B cell (primary cell): ENCODE data around the gene CHST4. TPM values are rescaled to one million over a fixed set of nuclear protein-coding genes. Genes with fewer than 3 reads are reported as not detected.

Experiments
- ATAC-seq: fragments of 200-7000 bp; cut with Tn5 transposase; one replicate; pipeline ENCODE4 v1.10.0; 2021; ENCODE audit warnings: low read depth, mild to moderate bottlenecking, moderate number of reproducible peaks, moderate library complexity
- CTCF ChIA-PET: fragments of 350-600 bp; sonication (Branson Sonifier 250); formaldehyde crosslinking; loops from one replicate; lab custom pipeline; 2021; ENCODE audit warnings: antibody characterized with exemption, inconsistent platforms; lab: Charles Lee
- POLR2A ChIA-PET: fragments of 350-600 bp; sonication (Branson Sonifier 250); formaldehyde crosslinking; loops from one replicate; lab custom pipeline; 2021; ENCODE audit warnings: antibody characterized with exemption; lab: Charles Lee
- DNase-seq: peaks from one replicate; pipeline ENCODE4 v3.0.0; 2013
- H2AFZ ChIP-seq: 2 replicates; pipeline ENCODE4 v1.6.1; 2012; ENCODE audit warnings: mild to moderate bottlenecking, low read depth, low read length; ENCODE audit not compliant: insufficient read depth, poor library complexity, severe bottlenecking
- H3K27ac ChIP-seq, 2 donors: 1 replicate in 1 of 2; 2 replicates in 1 of 2; pipeline ENCODE4 v1.5.1; 2012 to 2013; ENCODE audit warnings: low read length in 2 of 2, mild to moderate bottlenecking in 2 of 2, moderate library complexity in 1 of 2
- H3K27me3 ChIP-seq, 4 experiments: fragments of 200-600 bp in 1 of 4; sonication (generic) in 1 of 4; replicated peaks in 1 of 4; 1 replicate in 2 of 4; 2 replicates in 2 of 4; pipeline versions ENCODE4 v1.6.1 to v1.7.0; 2013 to 2016; ENCODE audit warnings: low read length in 3 of 4, mild to moderate bottlenecking in 2 of 4, mixed read lengths in 1 of 4, moderate library complexity in 1 of 4; ENCODE audit not compliant: insufficient read depth in 4 of 4, control insufficient read depth in 3 of 4; ENCODE audit errors: control extremely low read depth in 1 of 4
- H3K36me3 ChIP-seq, 2 experiments: replicated peaks in 1 of 2; 1 replicate in 1 of 2; 2 replicates in 1 of 2; pipeline versions ENCODE4 v1.6.1 to v1.7.1; 2013; ENCODE audit warnings: low read length in 1 of 2; ENCODE audit not compliant: insufficient read depth in 2 of 2, control insufficient read depth in 1 of 2; ENCODE audit errors: control extremely low read depth in 1 of 2, extremely low read depth in 1 of 2
- H3K4me1 ChIP-seq, 2 donors: fragments of 200-600 bp in 1 of 2; sonication (generic) in 1 of 2; 1 replicate in 1 of 2; 2 replicates in 1 of 2; pipeline versions ENCODE4 v1.5.1 to v1.6.1; 2013 to 2017; ENCODE audit warnings: low read length in 2 of 2; ENCODE audit not compliant: control insufficient read depth in 2 of 2, insufficient read depth in 2 of 2
- H3K4me2 ChIP-seq: replicated peaks from 2 replicates; pipeline ENCODE3; 2012; ENCODE audit warnings: mild to moderate bottlenecking, low read depth, low read length; ENCODE audit not compliant: poor library complexity, severe bottlenecking
- H3K4me3 ChIP-seq, 5 experiments: fragments of 200-600 bp in 1 of 5; sonication (generic) in 1 of 5; 1 replicate in 3 of 5; 2 replicates in 2 of 5; pipeline versions ENCODE4 v1.5.1 to v1.7.0; 2011 to 2016; ENCODE audit warnings: low read length in 4 of 5, mild to moderate bottlenecking in 4 of 5, low read depth in 2 of 5, control low read depth in 1 of 5, moderate library complexity in 1 of 5; ENCODE audit not compliant: insufficient read depth in 1 of 5; ENCODE audit errors: control extremely low read depth in 1 of 5, extremely low read depth in 1 of 5
- H3K79me2 ChIP-seq: fragments of 200-600 bp; sonication (generic); one replicate; pipeline ENCODE4 v1.6.0; 2016; ENCODE audit warnings: low read length; ENCODE audit not compliant: control insufficient read depth, insufficient read depth
- H3K9ac ChIP-seq: fragments of 200-600 bp; sonication (generic); 2 replicates; pipeline ENCODE4 v1.6.1; 2017; ENCODE audit warnings: mild to moderate bottlenecking, low read length, moderate library complexity
- H3K9me3 ChIP-seq, 3 donors: one replicate each; pipeline versions ENCODE4 v1.6.1 to v1.7.1; 2013; ENCODE audit warnings: low read length in 2 of 3; ENCODE audit not compliant: control insufficient read depth in 2 of 3, insufficient read depth in 1 of 3; ENCODE audit errors: control extremely low read depth in 1 of 3
- H4K20me1 ChIP-seq: 2 replicates; pipeline ENCODE4 v1.6.0; 2012; ENCODE audit warnings: mild to moderate bottlenecking, low read length; ENCODE audit not compliant: insufficient read depth, control insufficient read depth, poor library complexity, severe bottlenecking
- H3K27ac Mint-ChIP-seq: one replicate; pipeline ENCODE4 v1.8.0; 2021; ENCODE audit warnings: mixed read lengths
- H3K27me3 Mint-ChIP-seq: one replicate; pipeline ENCODE4 v1.8.0; 2021; ENCODE audit warnings: mixed read lengths
- H3K4me1 Mint-ChIP-seq: one replicate; pipeline ENCODE4 v1.8.0; 2021; ENCODE audit warnings: mixed read lengths
- H3K4me3 Mint-ChIP-seq: one replicate; pipeline ENCODE4 v1.8.0; 2021; ENCODE audit warnings: mixed read lengths
- H3K9me3 Mint-ChIP-seq: one replicate; pipeline ENCODE4 v1.8.0; 2022; ENCODE audit warnings: mixed read lengths; ENCODE audit not compliant: insufficient read depth
- EZH2 ChIP-seq: IDR thresholded peaks from 2 replicates; pipeline ENCODE4 v1.6.1; 2012; ENCODE audit warnings: borderline replicate concordance, low read depth, mild to moderate bottlenecking, moderate library complexity, low read length; ENCODE audit not compliant: insufficient read depth, poor library complexity, severe bottlenecking
- WGBS: methylation state at CpG from one replicate; pipeline ENCODE4 v1.1.5; 2013; ENCODE audit warnings: missing lambda C conversion rate; ENCODE audit not compliant: insufficient coverage; 5-methylcytosine and 5-hydroxymethylcytosine counted together
- intact Hi-C: fragments of 100-400 bp; cut with micrococcal nuclease; formaldehyde crosslinking; loops from one replicate; pipeline ENCODE4 v1.10.0; 2022
- polyA plus RNA-seq: library from polyadenylated mRNA; depleted of rRNA; stranded (reverse); fragments of >200 nt; gene quantifications from 2 replicates; pipeline ENCODE4 v1.2.3, GENCODE V29; 2012
- total RNA-seq, 2 donors: library from RNA; stranded (reverse); fragments of 120-200 nt in 1 of 2; gene quantifications; 1 replicate in 1 of 2; 2 replicates in 1 of 2; pipeline versions ENCODE4 v1.2.3 to v1.2.4, GENCODE V29; 2013 to 2022
- TF ChIP-seq, protein P1 (sequence below): fragments of 200-600 bp; IDR thresholded peaks from one replicate; pipeline ENCODE4 v1.8.0; 2022; ENCODE audit warnings: antibody characterized with exemption, mild to moderate bottlenecking

Gene CHST4
- total and polyA plus RNA-seq, 2 donors (not counting 1 experiment from before 2014, with no cell fraction given): not detected

DNA sequence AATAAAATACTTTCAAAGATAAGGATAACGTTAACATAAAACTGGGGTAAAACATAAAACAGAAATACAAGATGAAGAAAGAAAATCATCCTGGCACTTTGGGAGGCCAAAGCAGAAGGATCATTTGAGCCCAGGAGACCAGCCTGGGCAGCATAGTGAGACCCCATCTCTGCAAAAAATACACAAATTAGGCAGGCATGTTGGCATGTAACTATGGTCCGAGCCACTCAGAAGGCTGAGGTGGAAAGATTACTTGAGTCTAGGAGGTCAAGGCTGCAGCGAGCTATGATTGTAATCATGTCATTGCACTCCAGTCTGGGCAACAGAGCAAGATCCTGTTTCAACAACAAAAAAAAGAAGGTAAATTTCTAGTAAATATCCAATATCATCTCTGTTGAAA is 31.1 kb downstream of the CHST4 start:
- Histone ChIP-seq H4K20me1 (no peaks in the 10 kb centered on the region), H3K4me3 (no peak overlapping the region), H2AFZ (no peak overlapping the region), H3K79me2 (no peaks in the 10 kb centered on the region), H3K4me2 (no peak overlapping the region), H3K9ac (no peak overlapping the region), H3K27me3 (no peaks in the 10 kb centered on the region), H3K36me3 (no peaks in the 10 kb centered on the region), H3K27ac (no peak overlapping the region), H3K9me3 (peaks cover 2 to 8% (median 6%) of the 10 kb centered on the region in 3 donors), H3K4me1 (no peaks in the 10 kb centered on the region)
- ATAC-seq: no peak
- ChIA-PET POLR2A (no interaction called here), CTCF (interaction anchor here (0.7 to 1.4 kb wide), 2 partner anchors 54 to 140 kb away, joined by 3 read pairs; no protein-coding TSS in a partner anchor)
- Mint-ChIP-seq H3K9me3 (peaks cover 3% of the 10 kb centered on the region), H3K27me3 (peaks cover 3% of the 10 kb centered on the region), H3K4me1 (peaks cover 10% of the 10 kb centered on the region), H3K27ac (no peak overlapping the region), H3K4me3 (no peak overlapping the region)
- intact Hi-C loops: no loop called here
- TF ChIP-seq, protein P1, sequence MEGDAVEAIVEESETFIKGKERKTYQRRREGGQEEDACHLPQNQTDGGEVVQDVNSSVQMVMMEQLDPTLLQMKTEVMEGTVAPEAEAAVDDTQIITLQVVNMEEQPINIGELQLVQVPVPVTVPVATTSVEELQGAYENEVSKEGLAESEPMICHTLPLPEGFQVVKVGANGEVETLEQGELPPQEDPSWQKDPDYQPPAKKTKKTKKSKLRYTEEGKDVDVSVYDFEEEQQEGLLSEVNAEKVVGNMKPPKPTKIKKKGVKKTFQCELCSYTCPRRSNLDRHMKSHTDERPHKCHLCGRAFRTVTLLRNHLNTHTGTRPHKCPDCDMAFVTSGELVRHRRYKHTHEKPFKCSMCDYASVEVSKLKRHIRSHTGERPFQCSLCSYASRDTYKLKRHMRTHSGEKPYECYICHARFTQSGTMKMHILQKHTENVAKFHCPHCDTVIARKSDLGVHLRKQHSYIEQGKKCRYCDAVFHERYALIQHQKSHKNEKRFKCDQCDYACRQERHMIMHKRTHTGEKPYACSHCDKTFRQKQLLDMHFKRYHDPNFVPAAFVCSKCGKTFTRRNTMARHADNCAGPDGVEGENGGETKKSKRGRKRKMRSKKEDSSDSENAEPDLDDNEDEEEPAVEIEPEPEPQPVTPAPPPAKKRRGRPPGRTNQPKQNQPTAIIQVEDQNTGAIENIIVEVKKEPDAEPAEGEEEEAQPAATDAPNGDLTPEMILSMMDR: no peak
- no peak for TF ChIP-seq EZH2
- no CpG with 5 or more reads among the region's 3 CpGs for WGBS
- DNase-seq: no peak

DNA sequence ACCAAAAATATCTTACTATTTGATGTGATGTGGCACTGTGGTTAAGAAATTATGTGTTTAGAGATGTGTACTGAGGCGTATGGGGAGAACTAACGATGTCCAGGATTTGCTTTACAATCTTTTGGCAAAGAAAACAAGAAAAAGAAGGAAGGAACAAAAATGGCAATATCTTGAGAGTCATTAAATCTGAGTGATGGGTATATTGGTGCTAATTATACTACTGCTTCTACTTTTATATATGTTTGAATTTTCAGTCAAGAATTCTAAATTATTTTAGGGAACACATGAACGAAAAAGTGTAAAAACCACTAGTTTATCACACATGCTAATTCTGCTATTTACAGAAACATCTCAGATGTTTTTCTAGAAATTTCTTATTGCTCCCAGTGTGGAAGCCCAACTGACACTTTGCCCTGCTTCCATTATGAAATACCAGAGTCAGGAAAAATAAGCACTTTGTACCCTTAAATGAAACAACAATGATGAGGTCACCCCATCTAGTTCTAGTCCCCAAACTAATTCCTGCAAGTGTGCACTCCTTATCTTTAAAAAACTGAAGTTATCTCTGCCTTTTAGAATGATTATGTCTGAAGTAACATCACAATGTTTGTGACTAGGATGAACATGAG is 31.8 kb downstream of the CHST4 start:
- POLR2A ChIA-PET: no interaction called here
- TF ChIP-seq, protein P1: no peak
- no peak for TF ChIP-seq EZH2
- Histone ChIP-seq H3K4me1 (peaks cover 0 to under 1% of the 10 kb centered on the region in 2 donors), H3K9ac (no peak overlapping the region), H3K9me3 (peaks cover 2 to 15% (median 6%) of the 10 kb centered on the region in 3 donors), H4K20me1 (no peaks in the 10 kb centered on the region), H3K27ac (no peak overlapping the region), H3K79me2 (no peaks in the 10 kb centered on the region), H3K36me3 (no peaks in the 10 kb centered on the region), H3K4me3 (no peak overlapping the region), H2AFZ (no peak overlapping the region), H3K27me3 (no peaks in the 10 kb centered on the region), H3K4me2 (no peak overlapping the region)
- H3K27me3 Mint-ChIP-seq: no peaks in the 10 kb centered on the region
- peaks cover 4% of the 10 kb centered on the region for H3K4me1 Mint-ChIP-seq
- H3K9me3 Mint-ChIP-seq: peaks cover 3% of the 10 kb centered on the region
- no peak overlapping the region for H3K4me3 Mint-ChIP-seq
- ATAC-seq (no peak), DNase-seq (no peak)
- 83% methylated on average over 2 of the region's 3 CpGs for WGBS
- intact Hi-C loops: no loop called here
- CTCF ChIA-PET: interaction anchor here (0.7 to 1.4 kb wide), 2 partner anchors 53 to 141 kb away, joined by 3 read pairs; no protein-coding TSS in a partner anchor
- H3K27ac Mint-ChIP-seq: no peak overlapping the region
